ENCODE results near the gene PDPK1.
A peak's percentile ranks its signal among the peaks of the same experiment; 100 is the strongest.

The PDPK1 gene

GRCh38 chr16:2507052-2507659 lies 30.7 kb upstream of the PDPK1 start:
- FAIRE-seq: no peak
- DNase-seq (ENCODE audit: low spot score): no peak

- DNase-seq (ENCODE audit: low spot score): no peak
- FAIRE-seq: no peak
Measured at GRCh38 chr16:2507665-2508064, 30.2 kb upstream of the PDPK1 start.

- FAIRE-seq (no peak), DNase-seq (ENCODE audit: low spot score) (no peak)
Measured at GRCh38 chr16:2508722-2509400, 29.0 kb upstream of the PDPK1 start.

- FAIRE-seq: no peak
- DNase-seq (ENCODE audit: low spot score): no peak
Measured at GRCh38 chr16:2511128-2511800, 26.6 kb upstream of the PDPK1 start.

- FAIRE-seq (no peak), DNase-seq (ENCODE audit: low spot score) (no peak)
Measured at GRCh38 chr16:2511996-2512734, 25.7 kb upstream of the PDPK1 start.

- FAIRE-seq (no peak), DNase-seq (ENCODE audit: low spot score) (no peak)
Measured at GRCh38 chr16:2512735-2513404, 25.0 kb upstream of the PDPK1 start.

GRCh38 chr16:2513405-2514332 lies 24.2 kb upstream of the PDPK1 start, which contains the start of gene ATP6V0C:
Gene ATP6V0C (plus strand): TSS chr16:2513952. CDS start chr16:2514104, 152 bp downstream.
- FAIRE-seq (no peak), DNase-seq (ENCODE audit: low spot score) (peak; percentile 81)

GRCh38 chr16:2514333-2515179 lies 23.3 kb upstream of the PDPK1 start:
- no peak for FAIRE-seq
- DNase-seq (ENCODE audit: low spot score): no peak

GRCh38 chr16:2515180-2515851 lies 22.5 kb upstream of the PDPK1 start:
- FAIRE-seq (no peak), DNase-seq (ENCODE audit: low spot score) (no peak)

- no peak for DNase-seq (ENCODE audit: low spot score)
Measured at GRCh38 chr16:2516391-2517240, 21.2 kb upstream of the PDPK1 start.

GRCh38 chr16:2517954-2518605 lies 19.7 kb upstream of the PDPK1 start:
- FAIRE-seq (no peak), DNase-seq (ENCODE audit: low spot score) (no peak)

More at GRCh38 chr16:2516391-2517240, 21.2 kb upstream of the PDPK1 start:
- FAIRE-seq: no peak

GRCh38 chr16:2518823-2519710 lies 18.8 kb upstream of the PDPK1 start:
- FAIRE-seq: no peak
- no peak for DNase-seq (ENCODE audit: low spot score)

GRCh38 chr16:2519711-2520080 lies 18.1 kb upstream of the PDPK1 start:
- no peak for FAIRE-seq

GRCh38 chr16:2520097-2520783 lies 17.6 kb upstream of the PDPK1 start, which contains the start of gene AMDHD2:
Gene AMDHD2 (plus strand): TSS chr16:2520371. CDS start chr16:2520459, 88 bp downstream.
- FAIRE-seq (no peak), DNase-seq (ENCODE audit: low spot score) (peak; percentile 87)

More at GRCh38 chr16:2519711-2520080, 18.1 kb upstream of the PDPK1 start:
- no peak for DNase-seq (ENCODE audit: low spot score)

- DNase-seq (ENCODE audit: low spot score) (peak; percentile 86), FAIRE-seq (peak; percentile 81)
Measured at GRCh38 chr16:2520784-2521531, 16.9 kb upstream of the PDPK1 start.
